HG03097 (cell line): Measurements from ENCODE around the gene NOSTRIN.
"Not testable (repeated sequence)": the region's sequence is repeated elsewhere in the genome, so short reads cannot be mapped to it uniquely, and the experiment has no call there.

Source experiments
- ATAC-seq: cut with Tn5 transposase; IDR thresholded peaks from one replicate; pipeline ENCODE4 v1.9.1; 2021; ENCODE audit not compliant: unreplicated experiment, low FRiP score

NOSTRIN gene

GRCh38 chr2:168870824-168871223 is 68.4 kb downstream of the NOSTRIN start:
- ATAC-seq = not testable (repeated sequence)

GRCh38 chr2:168874368-168875054 is 72.1 kb downstream of the NOSTRIN start:
- no peak for ATAC-seq

GRCh38 chr2:168882163-168882562 is 79.7 kb downstream of the NOSTRIN start:
- not testable (repeated sequence) for ATAC-seq

GRCh38 chr2:168884975-168885374 is 82.5 kb downstream of the NOSTRIN start:
- no peak for ATAC-seq

GRCh38 chr2:168889635-168890005 is 87.2 kb downstream of the NOSTRIN start:
- ATAC-seq = no peak

- ATAC-seq = peak; percentile 99
Observed at GRCh38 chr2:168890006-168890782, 87.8 kb downstream of the NOSTRIN start, which contains the start of gene SPC25. SPC25 (minus strand) TSS chr2:168890430; CDS start chr2:168889519, 911 bp downstream.

- ATAC-seq = no peak
Observed at GRCh38 chr2:168892327-168892726, 89.9 kb downstream of the NOSTRIN start.

GRCh38 chr2:168894101-168894500 is 91.7 kb downstream of the NOSTRIN start:
- no peak for ATAC-seq

- no peak for ATAC-seq
Observed at GRCh38 chr2:168894720-168895119, 92.3 kb downstream of the NOSTRIN start.

GRCh38 chr2:168895771-168896170 is 93.3 kb downstream of the NOSTRIN start:
- ATAC-seq = no peak

GRCh38 chr2:168896783-168897182 is 94.3 kb downstream of the NOSTRIN start:
- no peak for ATAC-seq

- ATAC-seq = no peak
Observed at GRCh38 chr2:168897449-168897848, 95.0 kb downstream of the NOSTRIN start.

- ATAC-seq = no peak
Observed at GRCh38 chr2:168901003-168901402, 98.6 kb downstream of the NOSTRIN start, which contains the start of gene G6PC2. G6PC2 (plus strand) TSS chr2:168901291; CDS start chr2:168901332, 41 bp downstream.

- ATAC-seq = no peak
Observed at GRCh38 chr2:168903888-168904287, 101.5 kb downstream of the NOSTRIN start.

GRCh38 chr2:168904358-168904757 is 101.9 kb downstream of the NOSTRIN start:
- ATAC-seq = no peak

- no peak for ATAC-seq
Observed at GRCh38 chr2:168907940-168908662, 105.7 kb downstream of the NOSTRIN start.

- no peak for ATAC-seq
Observed at GRCh38 chr2:168910330-168910729, 107.9 kb downstream of the NOSTRIN start.

- no peak for ATAC-seq
Observed at GRCh38 chr2:168912466-168912865, 110.0 kb downstream of the NOSTRIN start.

- ATAC-seq = no peak
Observed at GRCh38 chr2:168912901-168913369, 110.5 kb downstream of the NOSTRIN start.

GRCh38 chr2:168913495-168913894 is 111.1 kb downstream of the NOSTRIN start:
- ATAC-seq = no peak
